ENCODE data around the gene GABRG2.

GABRG2 gene

DNA sequence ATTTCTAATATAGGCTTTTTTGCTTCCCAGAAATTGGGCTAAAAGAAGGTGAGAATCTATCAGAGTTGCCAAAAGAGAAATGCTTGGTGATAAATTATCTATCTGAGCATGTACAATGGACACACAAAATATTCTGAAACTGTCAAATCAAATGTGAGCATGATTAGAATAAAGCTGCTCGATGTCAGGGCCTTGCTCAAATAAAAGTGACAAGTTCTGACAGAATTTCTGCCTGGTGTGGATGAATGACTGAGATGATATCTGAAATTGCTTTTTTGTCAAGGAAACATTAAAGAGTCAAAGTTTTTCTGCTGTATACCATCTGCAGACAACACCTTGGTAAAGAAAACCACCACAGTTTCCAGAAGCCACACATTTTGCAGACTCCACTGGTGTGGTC lies 128.8 kb downstream of the GABRG2 start:
- no peak for DNase-seq

DNA sequence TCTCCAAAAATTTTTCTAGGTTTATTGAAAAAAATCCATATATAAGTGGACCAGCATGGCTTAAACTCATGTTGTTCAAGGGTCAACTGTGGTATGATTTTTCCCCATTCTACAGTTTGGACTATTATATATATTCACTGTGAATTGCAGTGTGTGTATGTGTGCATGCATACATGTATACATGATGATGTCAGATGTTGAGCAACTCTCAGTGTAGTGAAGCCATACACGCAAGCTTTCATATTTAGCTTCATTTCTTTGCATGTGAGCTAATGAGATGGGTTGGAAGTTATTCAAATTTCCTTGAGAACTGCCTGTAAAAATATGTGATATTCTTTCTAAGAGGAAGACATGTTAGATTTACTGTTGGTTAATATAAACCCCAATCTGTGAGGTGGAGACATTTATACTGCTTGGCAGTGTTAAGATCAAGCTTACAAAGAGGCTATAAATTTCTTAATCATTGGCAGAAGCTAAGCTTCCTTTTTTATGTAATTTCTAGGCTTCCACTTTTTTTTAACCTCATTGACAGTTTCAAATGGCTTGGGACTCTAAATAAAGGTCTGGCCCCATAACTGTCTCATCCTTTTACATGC lies 134.8 kb downstream of the GABRG2 start:
- no peak for DNase-seq

Measured in NCI-H187 treated with DMSO at 0.1 percent for 48 hours (cell line).